CD4-positive, alpha-beta T cell treated with Interleukin-17A for 4 hours (primary cell): Measurements from ENCODE around the gene SMLR1.

ENCODE experiments used
- DNase-seq: peaks from one replicate; pipeline ENCODE4 v3.0.0-alpha.2; 2020; ENCODE audit warnings: mixed read lengths

Gene SMLR1

DNA sequence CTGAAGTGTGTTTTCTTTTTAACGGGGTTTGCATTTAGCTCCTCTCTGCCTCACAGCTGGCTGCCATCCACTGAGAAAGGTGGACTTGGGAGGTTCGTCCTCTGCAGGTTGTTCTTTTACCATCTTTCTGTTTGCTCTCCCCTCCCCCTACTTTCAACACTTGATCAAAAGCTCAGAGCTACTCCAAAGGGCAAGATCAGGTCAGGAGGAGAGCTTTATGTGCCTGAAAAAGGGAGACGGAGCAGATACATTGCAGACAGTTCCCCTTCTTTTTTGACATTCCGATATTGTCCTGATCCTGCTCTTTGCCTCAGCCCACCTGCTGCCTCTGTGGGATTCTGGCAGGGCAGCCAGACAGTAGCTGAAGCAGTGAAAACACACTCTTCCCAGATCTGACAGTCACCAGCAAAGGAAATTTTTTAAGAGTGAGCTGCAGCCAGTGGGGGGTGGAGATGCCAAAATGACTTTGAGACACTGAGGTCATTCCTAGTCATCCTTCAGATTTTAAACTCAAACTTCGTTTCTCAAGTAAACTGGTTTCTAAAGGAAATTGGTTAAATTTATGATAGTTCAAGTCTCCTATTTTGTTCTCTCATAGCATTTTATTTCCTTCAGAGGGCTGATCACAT, 26.5 kb downstream of the SMLR1 start:
- DNase-seq = no peak

DNA sequence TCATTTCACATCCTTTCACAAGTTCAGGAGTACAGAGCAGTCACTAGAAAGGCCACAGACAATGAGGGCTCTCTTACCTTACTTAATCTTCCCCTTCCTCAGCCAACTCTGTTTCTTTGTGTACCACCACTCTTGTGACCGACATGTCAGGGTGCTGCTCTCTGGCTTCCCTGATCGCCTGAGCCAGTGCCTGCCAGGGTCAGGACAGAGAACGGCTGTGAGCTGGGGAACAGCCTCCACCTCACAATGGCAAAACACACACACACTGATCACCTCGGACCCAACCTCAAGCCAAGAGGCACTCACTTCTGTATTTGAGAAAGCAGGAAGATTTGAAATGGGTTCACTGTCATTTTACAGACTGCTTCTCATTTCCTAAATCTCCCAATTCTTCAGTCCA, 30.8 kb downstream of the SMLR1 start:
- no peak for DNase-seq

DNA sequence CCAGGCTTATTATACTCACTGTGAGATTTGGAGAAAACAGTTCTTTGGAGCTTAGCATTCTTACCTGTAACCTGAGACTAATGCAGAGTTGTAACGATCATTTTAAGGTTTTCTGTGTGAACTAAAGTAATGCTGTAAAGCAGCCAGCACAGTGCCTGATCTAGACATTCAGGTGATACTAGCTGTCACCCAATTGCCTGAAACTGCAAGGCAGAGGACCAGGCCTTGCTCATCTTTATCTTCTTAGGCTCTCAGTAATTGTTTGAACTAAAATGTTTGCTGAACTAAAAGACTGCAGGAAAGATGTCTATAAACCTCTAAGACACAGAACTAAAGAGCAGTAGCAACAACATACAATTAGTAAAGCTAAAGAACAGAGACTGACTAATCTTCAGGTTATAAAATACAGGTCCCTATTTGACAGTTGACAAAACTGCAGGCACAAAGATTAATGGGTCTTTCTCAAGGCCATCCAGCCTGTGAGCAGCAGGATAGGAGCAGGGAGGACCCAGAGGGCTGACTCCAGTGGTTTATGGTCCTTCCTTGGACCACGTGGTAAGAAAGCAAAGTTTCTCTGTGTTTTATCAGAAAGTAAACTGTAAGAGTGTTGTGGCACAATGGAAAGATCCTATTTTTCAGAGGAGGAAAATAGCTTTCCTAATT, 31.4 kb downstream of the SMLR1 start:
- DNase-seq = no peak

DNA sequence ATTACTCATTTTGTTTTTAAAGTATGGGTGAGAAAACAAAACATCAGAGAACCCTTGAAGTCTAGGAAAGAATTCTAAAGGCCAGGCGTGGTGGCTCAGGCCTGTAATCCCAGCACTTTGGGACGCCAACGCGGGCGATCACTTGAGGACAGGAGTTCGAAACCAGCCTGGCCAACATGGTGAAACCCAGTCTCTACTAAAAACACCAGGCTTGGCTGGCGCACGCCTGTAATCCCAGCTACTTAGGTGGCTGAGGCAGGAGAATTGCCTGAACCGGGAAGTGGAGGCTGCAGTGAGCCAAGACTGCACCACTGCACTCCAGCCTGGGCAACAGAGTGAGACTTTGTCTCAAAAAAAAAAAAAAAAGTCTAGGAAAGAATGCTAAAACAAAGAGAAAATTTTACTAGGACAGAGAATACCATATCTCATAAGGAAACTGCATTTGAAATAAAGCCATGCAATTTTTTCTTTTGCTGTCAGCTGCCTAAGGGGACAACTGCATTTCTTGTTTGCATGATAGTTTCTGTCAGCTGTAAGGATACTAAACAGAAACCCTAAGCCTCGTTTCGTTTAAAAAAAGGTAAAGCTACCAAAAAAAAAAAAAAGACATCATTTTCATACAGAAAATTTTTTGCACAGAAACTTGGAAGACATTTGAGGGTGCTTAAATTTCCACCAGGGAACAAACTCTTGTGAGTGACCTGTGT, 32.1 kb downstream of the SMLR1 start:
- DNase-seq = no peak

DNA sequence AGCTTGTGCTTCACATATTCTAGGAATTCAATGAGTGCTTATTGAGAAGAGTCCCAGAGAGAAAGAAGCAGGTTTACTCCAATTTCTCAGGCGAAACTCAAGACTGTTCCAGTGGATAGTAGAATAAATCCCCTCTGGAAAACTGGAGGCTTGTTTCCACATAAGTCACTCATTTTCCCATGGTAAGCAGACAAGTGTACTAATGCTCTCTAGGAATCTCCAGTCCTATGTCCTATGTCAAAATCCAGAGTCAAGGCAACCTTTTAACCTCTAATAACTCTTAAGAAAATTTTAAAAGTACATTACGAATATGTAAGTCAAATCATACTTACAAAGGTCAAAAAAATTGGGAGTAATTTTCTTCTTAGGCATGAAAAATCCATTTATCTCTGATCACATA, 35.2 kb downstream of the SMLR1 start:
- no peak for DNase-seq

DNA sequence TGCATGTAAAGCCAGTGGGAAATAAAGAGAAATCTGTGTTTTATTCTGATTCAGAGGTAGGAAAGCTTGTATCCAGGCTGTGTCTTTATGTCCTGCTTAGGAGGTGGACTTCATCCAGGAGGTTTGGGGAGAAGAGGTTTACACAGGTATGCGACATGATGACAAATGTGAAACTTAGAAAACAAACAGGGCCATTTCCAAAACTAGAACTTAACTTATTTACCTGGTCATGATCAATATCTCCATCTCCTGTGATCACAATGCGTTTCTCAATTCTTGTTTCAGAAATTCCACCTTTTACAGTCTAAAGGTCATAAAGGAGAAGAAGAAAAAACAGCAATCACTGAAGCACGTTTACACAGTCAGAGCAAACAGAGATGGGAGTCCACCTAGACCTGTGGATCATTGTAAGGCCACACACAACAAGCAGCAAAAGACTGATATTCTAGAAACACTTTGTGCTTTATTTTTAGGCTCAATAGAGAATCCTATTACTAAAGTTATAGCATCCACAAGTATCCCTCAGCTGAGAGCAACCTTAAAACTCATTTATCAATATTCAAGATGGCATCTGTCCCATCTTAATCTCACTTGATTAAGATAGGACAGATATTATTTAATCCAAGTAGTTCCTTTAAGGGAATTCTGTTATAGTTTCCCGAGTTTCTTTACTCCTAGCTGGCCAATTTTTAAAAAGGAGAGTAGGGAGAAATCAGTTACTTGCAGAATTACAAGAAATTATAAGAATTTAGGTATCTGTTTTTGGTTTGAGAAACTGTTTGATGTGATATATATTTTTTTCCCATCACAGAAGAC, 36.4 kb downstream of the SMLR1 start:
- DNase-seq = no peak

DNA sequence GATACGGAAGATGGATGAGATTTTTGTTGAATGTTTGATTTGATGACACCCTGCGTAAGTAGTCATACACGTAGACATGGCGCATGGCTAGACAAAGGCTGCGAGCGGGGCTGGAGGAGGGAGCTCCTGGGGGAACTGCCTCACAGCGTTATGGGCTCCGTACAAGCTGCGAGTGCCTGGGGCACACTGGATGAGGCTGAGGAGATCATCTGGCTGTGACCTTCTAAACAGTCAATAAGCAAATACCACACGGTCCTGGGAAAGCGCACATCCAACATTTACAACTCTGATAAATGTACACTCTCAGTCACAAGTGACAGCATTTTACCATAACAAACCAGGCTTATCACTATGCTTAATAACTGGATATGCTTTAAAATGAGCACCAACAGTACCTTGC, 37.1 kb downstream of the SMLR1 start:
- no peak for DNase-seq

DNA sequence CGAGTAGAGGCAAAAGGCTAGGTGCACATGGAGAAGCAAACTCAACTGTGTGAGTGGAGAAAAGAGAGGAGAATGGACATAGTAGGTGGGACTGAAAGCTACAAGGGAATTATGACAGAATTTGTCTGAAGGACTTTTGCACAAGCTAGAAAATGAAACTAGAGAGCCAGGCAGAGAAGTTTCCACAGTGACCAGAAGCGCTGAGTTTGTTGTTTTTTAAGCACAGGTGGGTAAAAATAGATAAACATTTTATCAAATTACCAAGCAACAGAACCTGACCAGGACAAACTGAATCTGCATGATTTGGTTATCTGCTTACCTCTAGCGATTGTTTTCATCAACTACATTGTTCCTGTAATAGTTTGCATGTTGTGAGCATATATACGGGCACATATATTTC, 38.6 kb downstream of the SMLR1 start:
- DNase-seq = no peak

DNA sequence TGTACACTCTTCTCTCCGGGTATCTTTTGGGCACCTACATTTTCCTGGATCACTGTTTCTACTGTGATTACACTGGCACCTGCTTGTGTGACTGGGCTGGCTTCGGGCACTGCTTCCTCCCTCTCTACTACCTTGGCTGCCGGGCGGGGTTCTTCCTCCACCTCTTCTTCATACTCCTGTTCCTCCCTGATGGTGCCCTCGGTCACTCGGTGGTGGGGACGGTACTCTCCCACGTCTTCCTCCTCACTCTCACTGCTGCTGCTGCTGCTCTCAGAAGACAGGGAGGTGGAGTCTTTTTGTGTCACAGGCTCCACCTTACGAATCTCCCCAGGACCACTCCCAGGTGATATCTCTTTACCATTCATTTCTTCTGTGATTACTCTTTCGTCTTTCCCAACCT, 42.5 kb downstream of the SMLR1 start:
- DNase-seq = no peak

DNA sequence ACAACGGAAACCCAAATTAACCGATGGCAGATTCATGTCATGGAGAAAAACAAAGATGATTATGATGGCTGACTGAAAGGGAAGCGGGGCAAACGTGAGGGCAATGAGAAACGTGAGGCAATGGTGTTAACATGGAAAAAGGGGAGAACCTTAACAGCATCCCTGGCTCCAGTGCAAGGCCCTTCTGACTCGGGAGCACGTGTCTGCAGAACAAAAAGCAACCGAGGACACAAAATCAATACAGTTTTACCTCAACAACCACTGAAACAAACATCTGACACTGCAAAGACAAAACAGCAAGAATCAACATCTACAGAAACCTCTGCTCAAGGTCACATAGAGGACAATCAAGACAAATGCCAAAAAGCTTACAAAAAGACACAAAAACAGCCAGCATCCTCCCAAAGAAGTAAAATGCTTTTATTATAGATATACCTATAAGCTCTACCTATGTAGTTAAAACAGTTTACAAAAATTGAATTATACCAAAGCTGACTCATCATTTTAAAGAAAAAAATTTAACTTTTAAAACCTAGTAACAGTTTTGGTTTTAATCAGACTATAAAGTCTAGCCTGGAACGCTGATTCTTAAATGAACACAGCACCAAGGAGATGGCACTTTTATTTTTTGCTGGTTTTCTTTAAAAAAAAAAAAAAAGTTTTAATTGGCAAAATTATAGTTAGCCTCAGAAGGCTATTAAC, 43.1 kb downstream of the SMLR1 start:
- no peak for DNase-seq

DNA sequence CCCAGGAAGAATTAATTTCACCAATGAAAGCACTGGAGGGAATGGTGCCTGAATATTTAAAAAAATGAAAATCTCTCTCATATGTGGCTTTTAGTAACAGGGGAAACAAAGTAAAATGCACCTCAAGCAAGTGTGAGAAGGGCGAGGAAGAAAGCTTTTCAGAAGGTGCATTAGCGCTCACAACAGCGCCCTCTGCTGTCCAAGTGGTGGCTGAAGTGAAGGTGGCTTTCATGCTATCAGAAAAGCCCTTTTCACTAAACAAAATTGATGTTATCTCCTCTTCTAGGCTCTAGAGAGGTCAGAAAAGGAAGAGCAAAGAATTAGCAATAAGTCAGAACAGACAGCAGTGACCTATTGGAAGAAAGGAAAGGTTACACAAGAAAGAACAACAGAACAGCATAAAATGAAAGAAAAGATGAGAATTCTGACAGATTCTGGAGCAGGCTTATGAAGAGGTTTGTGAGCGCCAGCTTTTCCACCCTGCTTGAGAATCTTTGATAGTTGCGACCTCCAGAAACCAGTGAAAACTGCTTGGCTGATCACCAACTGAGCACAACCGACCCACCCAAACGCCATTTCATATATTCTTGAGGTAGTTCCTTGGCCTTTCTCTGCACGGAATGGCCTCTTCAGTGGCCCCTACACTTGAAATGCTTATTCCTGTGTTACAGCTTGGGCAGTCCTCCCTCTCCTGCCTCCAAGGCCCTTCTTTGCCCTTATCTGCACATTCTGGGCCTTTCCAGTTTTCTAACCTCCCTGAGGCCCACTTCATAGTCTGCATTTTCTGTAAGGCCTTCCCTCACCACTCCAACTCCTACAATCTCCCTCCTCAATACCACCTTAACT, 45.3 kb downstream of the SMLR1 start:
- peak; percentile 80 for DNase-seq

DNA sequence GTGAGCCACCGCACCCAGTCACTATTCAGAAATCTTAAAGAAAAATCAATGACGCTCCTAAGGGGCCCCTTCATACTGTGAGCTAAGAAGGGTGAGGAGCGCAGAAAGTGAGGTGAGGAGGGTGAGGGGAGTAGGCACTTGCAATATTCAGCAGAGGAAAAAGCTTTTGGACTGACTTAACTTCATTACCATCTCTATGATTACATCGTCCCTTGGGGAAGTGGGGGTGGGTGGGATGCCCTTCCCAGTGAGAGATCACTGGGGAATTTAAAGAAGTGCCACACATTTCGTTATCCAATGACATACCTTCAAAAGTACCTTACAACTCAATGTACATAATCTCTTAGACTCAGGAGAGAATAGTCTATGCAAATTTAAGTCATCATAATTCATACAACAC, 46.5 kb downstream of the SMLR1 start:
- no peak for DNase-seq

DNA sequence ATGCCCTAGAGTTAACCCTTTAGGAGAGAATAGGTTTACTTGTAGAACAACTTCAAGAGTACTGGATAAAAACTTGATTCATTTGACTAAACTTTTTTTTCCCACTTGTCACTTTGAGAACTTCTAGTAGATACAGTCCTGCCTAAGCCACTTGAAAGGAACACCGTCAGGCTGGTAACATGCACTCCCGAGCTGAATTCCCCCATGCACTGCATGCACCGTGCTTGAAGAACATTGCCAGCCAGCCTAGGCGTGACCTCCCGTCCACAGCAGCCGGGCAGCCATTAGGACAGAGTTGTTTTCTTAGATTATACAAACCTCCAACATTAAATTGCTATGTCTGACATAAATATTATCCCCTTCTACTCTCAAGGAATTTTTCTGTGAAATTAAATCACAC, 52.6 kb downstream of the SMLR1 start:
- no peak for DNase-seq

DNA sequence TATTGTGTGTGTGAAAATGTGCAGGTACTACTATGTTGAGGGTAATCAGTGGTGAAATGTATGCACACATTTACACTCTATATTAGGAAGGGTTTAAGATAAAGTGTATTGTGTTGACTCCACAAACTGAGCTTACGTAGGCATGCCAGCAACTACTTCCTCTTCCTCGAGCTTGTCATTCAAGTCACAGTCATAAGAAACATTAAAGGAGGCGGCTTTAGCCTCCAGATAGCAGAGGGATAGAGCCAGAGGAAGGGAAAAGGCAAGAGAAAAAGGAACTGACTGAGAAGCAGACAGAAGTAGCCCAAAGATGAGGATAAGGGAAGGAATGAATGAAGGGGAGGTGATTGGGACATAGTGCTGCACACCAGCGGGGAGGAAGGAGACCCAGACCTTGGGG, 55.2 kb downstream of the SMLR1 start:
- DNase-seq = no peak

DNA sequence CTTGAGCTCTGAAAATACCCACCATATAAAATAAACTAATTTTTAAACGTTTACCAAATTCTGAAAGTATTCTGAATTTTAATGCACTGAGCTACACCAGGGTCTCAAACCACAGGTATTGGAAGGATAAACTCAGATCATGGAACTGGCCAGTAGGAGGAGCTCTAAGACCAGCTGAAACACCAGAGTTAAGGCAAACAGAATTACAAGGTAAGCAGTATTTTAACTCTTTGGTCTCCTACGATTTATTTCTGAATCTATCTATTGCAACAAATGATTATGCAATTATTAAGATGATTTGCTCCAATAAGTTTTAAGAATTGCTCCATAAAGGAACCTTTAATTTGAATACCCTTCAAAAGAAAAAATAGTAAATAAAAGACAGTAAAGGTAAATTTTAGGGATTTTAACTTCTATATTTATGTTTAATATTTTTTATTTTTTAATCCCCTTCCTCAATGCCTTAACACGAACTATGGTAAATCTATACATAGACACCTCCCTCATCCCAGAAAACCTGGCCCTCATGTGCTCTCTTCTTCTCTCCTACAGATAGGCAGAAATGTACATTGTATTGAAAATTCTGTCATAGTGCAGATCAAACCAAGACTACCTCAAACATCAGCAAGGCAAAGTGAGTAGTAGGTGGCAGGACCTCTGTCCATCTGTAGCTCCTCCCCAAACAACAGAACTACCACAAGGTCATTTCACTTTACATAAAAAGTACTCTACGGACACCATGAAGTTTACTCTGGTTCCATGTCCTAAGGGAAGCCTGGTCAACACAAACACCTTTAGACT, 58.4 kb downstream of the SMLR1 start:
- DNase-seq = peak; percentile 83
